Measurements from ENCODE around the gene KAZN.

DNA sequence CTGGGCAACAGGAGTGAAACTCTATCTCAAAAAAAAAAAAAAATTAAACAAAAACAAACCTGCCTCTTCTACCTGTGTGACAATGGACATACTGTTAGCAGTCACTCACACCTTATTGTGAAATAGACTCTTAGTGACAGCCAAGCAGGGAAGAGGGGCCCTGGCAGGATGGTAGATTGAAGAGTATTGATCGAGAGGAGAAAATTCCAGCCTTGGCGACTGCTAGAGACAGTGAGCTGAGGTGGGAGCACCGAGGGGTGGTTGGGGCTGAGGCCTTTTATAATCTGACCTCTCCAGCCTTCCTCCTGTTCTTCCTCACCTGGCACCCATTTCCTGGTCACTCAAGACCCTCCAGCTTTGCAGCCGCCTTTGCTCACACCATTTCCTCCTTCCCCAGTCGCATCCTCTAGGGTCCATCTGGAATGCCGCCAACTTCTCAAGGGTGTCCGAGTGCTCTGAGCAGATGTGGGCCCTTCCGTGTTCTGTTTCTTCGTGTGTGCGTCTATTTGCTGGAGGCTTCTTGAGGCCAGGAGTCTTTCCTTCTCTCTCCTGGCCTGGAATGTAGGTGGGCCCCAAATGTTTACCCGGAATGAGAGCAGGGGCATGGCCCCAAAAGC lies 358.2 kb downstream of the KAZN start:
- TF ChIP-seq, protein P1, sequence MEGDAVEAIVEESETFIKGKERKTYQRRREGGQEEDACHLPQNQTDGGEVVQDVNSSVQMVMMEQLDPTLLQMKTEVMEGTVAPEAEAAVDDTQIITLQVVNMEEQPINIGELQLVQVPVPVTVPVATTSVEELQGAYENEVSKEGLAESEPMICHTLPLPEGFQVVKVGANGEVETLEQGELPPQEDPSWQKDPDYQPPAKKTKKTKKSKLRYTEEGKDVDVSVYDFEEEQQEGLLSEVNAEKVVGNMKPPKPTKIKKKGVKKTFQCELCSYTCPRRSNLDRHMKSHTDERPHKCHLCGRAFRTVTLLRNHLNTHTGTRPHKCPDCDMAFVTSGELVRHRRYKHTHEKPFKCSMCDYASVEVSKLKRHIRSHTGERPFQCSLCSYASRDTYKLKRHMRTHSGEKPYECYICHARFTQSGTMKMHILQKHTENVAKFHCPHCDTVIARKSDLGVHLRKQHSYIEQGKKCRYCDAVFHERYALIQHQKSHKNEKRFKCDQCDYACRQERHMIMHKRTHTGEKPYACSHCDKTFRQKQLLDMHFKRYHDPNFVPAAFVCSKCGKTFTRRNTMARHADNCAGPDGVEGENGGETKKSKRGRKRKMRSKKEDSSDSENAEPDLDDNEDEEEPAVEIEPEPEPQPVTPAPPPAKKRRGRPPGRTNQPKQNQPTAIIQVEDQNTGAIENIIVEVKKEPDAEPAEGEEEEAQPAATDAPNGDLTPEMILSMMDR (conservative IDR thresholded peaks at IDR 0.05) = no peak
- TF ChIP-seq EZH2 (IDR thresholded peaks at IDR 0.05; ENCODE audit: low read depth) = no peak
